ENCODE measurements around the gene IMPG2. TPM values are rescaled to one million over a fixed set of nuclear protein-coding genes. Genes with fewer than 3 reads are reported as not detected.

IMPG2 gene
- polyA plus RNA-seq, 1 donor (not counting 4 experiments of a cell fraction or from before 2014, with no cell fraction given): 0.16 TPM

DNA sequence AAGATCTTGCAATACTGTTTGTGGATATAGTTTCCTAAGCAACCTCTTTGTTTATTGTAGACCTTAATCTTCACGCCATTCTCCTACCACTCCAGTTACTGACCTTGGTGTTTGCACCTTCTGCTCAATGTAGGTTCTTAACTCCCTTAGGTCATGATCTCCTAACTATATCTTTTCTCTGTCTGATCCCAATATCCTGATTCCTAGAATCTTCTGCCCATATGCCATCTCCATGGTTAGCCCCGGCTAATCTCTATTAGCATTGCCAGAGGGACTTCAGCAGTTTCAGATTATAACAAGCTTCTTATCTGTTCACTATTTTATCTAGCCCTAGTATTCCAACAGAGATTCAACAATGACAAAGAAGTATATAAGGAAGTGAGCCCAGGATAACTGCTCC lies 64.9 kb downstream of the IMPG2 start:
- Histone ChIP-seq H3K9ac (ENCODE audit: control insufficient read depth, extremely low read depth, insufficient read depth, low read length) (no peak overlapping the region), H3K79me2 (ENCODE audit: control insufficient read depth, insufficient read depth, low read length) (no peaks in the 10 kb centered on the region), H3K27ac (ENCODE audit: control insufficient read depth, insufficient read depth, low read length) (no peak overlapping the region), H2AFZ (ENCODE audit: control insufficient read depth, low read length) (no peak overlapping the region), H3K4me2 (ENCODE audit: control insufficient read depth, extremely low read depth, insufficient read depth, low read depth, low read length) (no peak overlapping the region), H3K4me1 (ENCODE audit: control insufficient read depth, extremely low read depth, insufficient read depth, low read length) (no peaks in the 10 kb centered on the region), H3K4me3 (ENCODE audit: control insufficient read depth in 2 of 3, extremely low read depth in 1 of 3, insufficient read depth in 2 of 3, low read depth in 1 of 3, low read length in 3 of 3) (no peak overlapping the region), H4K20me1 (ENCODE audit: control insufficient read depth, extremely low read depth, insufficient read depth, low read length) (no peaks in the 10 kb centered on the region), H3K27me3 (ENCODE audit: control insufficient read depth, extremely low read depth, insufficient read depth, low read length) (no peaks in the 10 kb centered on the region), H3K36me3 (ENCODE audit: control insufficient read depth in 2 of 2, extremely low read depth in 1 of 2, insufficient read depth in 2 of 2, low read length in 2 of 2) (no peaks in the 10 kb centered on the region), H3K9me3 (ENCODE audit: control insufficient read depth, low read depth, low read length) (no peaks in the 10 kb centered on the region), H3K9me1 (ENCODE audit: control insufficient read depth, extremely low read depth, insufficient read depth, low read length) (no peaks in the 10 kb centered on the region)
- no peak for FAIRE-seq
- DNase-seq (ENCODE audit: low read depth, low spot score): no peak
- no peak for TF ChIP-seq CTCF (optimal IDR thresholded peaks at IDR 0.05 in 1 of 3, IDR thresholded peaks at IDR 0.05 in 1 of 3, conservative IDR thresholded peaks at IDR 0.05 in 1 of 3; ENCODE audit: extremely low read depth in 1 of 3, insufficient read depth in 2 of 3, low read length in 3 of 3)
- TF ChIP-seq EZH2 (IDR thresholded peaks at IDR 0.05; ENCODE audit: low read length): no peak
- dilution Hi-C loops (cut with MboI; ENCODE audit: extremely low pct_ligation_motif_present, low sequenced_read_pairs): no loop called here

DNA sequence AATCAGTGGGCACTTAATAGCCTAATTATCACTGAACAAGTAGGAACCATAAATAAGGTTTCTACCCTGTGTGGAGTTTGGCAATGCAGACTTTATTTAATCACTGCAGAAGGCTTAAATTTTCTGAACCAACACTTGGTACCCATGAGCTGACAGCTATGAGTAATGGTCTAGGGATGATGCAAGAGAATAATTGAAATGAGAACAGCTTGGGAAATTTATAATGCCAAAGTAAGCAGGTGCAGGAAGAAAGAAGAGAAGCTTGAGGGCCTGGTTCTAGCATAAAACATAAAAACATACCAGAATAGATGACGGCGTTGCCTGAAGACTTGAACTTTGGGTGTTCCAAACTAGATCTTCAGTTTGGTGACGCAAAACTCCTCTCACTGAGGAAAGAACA lies 67.0 kb downstream of the IMPG2 start:
- dilution Hi-C loops (cut with MboI; ENCODE audit: extremely low pct_ligation_motif_present, low sequenced_read_pairs): no loop called here

More for the DNA sequence above, 67.0 kb downstream of the IMPG2 start:
- Histone ChIP-seq H4K20me1 (ENCODE audit: control insufficient read depth, extremely low read depth, insufficient read depth, low read length) (no peaks in the 10 kb centered on the region), H3K36me3 (ENCODE audit: control insufficient read depth in 2 of 2, extremely low read depth in 1 of 2, insufficient read depth in 2 of 2, low read length in 2 of 2) (no peaks in the 10 kb centered on the region), H3K4me1 (ENCODE audit: control insufficient read depth, extremely low read depth, insufficient read depth, low read length) (no peaks in the 10 kb centered on the region), H3K9me3 (ENCODE audit: control insufficient read depth, low read depth, low read length) (no peaks in the 10 kb centered on the region), H3K9ac (ENCODE audit: control insufficient read depth, extremely low read depth, insufficient read depth, low read length) (no peak overlapping the region), H3K79me2 (ENCODE audit: control insufficient read depth, insufficient read depth, low read length) (no peaks in the 10 kb centered on the region), H3K27me3 (ENCODE audit: control insufficient read depth, extremely low read depth, insufficient read depth, low read length) (no peaks in the 10 kb centered on the region), H3K4me3 (ENCODE audit: control insufficient read depth in 2 of 3, extremely low read depth in 1 of 3, insufficient read depth in 2 of 3, low read depth in 1 of 3, low read length in 3 of 3) (no peak overlapping the region), H3K4me2 (ENCODE audit: control insufficient read depth, extremely low read depth, insufficient read depth, low read depth, low read length) (no peak overlapping the region), H3K9me1 (ENCODE audit: control insufficient read depth, extremely low read depth, insufficient read depth, low read length) (no peaks in the 10 kb centered on the region), H2AFZ (ENCODE audit: control insufficient read depth, low read length) (no peak overlapping the region), H3K27ac (ENCODE audit: control insufficient read depth, insufficient read depth, low read length) (no peak overlapping the region)
- no peak for TF ChIP-seq CTCF (optimal IDR thresholded peaks at IDR 0.05 in 1 of 3, IDR thresholded peaks at IDR 0.05 in 1 of 3, conservative IDR thresholded peaks at IDR 0.05 in 1 of 3; ENCODE audit: extremely low read depth in 1 of 3, insufficient read depth in 2 of 3, low read length in 3 of 3)
- TF ChIP-seq EZH2 (IDR thresholded peaks at IDR 0.05; ENCODE audit: low read length): no peak
- FAIRE-seq: no peak
- DNase-seq (ENCODE audit: low read depth, low spot score): no peak
